ENCODE measurements around the gene ALOXE3. TPM values are rescaled to one million over a fixed set of nuclear protein-coding genes. Genes with fewer than 3 reads are reported as not detected.

ALOXE3 gene
- total RNA-seq (2014; rRNA removed; shearing (Covaris generic)), result not detected in 2 replicates

DNA sequence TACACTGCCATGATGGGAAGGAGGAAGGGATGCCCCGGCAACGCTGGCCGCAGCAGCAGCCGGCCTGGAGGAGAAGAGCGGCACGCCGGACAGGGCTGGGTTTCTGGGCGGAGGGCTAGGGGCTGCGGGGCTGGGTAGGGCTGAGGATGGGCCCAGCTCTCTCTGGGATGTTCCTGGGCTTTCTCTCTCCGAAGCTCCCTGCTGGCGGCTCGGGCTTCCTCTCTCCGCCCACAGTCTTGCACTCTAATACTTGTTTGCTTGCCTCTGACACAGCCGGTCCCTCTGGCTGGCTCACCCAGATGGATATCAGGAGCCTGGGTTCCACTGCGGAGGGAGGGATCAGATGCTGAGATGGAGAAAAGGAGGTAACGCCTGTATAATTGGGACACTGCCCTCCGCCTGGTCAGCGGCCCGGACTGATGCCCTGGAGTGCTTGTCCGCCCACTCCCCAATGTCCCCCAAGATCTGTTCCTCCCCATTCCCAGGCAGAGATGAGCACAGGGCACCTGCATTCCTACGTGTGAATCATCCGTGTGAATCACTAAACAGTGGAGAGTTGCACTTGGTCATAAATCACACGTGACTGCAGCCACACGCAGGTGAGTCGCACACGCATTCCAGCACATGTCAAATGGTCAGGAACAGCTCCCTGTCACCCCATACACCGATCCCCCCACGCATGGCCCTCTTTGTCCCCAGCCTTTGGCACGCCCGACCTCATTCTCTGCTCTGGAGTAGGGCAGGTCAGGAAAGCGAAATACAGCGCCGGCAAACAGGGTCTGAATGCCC, at the start of gene ALOXE3:
Gene ALOXE3, minus strand, starts transcription at position 535 of the 789 bp plus-strand sequence. Its CDS starts 524 bp downstream, at position 11.
- peaks cover 28% of the 10 kb centered on the region for H3K4me1 ChIP-seq (replicated peaks)
- H3K4me3 ChIP-seq, result peak within 1 kb of the TSS; percentile 39
- peak in 1 of 2 experiments; percentile 60 for DNase-seq (ENCODE audit: low read depth in 1 of 2, low spot score in 2 of 2)
- H3K36me3 ChIP-seq, result no peaks in the 10 kb centered on the region
- H3K9me3 ChIP-seq (replicated peaks), result no peaks in the 10 kb centered on the region
- peak within 1 kb of the TSS; percentile 36 for H3K27ac ChIP-seq
- peaks cover 12% of the 10 kb centered on the region for H3K27me3 ChIP-seq (replicated peaks)

DNA sequence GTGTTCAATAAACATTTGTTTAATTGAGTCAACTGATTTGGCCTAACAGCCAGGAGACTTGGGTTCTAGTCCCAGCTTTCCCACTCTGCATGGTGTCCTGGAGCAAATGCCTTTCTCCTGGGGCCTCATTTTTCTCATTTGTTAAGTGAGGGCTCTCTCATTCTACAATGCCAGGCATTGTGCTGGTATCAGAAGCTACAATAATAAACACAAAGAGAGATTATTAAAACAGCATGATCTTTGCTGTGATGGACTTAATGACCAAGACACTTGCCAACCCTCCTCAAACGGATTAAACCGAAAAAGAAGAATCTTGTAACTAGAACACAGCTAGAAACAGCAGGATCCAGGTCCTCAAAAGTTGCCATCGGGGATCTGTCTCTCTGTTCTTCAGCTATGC, 49.2 kb upstream of the ALOXE3 start:
- H3K9me3 ChIP-seq (replicated peaks), result no peaks in the 10 kb centered on the region
- H3K4me1 ChIP-seq (replicated peaks), result peaks cover 20% of the 10 kb centered on the region
- no peak overlapping the region for H3K4me3 ChIP-seq
- no peak overlapping the region for H3K27ac ChIP-seq
- peaks cover 2% of the 10 kb centered on the region for H3K36me3 ChIP-seq
- DNase-seq (ENCODE audit: low read depth in 1 of 2, low spot score in 2 of 2), result no peak
- no peaks in the 10 kb centered on the region for H3K27me3 ChIP-seq (replicated peaks)

DNA sequence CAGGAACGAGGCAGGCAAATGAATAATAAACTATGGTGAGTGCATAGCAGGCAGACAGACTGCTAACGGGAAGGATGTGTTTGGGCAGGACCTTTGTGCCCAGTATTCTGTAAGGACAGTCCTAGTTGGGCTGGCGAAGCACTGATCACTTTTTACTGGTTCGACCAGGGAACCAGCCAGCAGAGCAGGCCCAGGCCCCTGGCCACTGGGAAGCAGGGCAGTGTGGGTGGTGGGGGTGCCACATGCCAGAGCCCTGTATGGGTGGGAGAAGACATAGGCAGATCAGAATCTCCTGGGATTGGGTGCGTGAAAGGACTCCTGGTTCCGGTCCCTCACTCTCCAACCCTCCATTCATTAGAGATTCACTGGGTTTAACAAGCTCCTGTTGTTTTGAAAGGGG, 48.4 kb upstream of the ALOXE3 start:
- Histone ChIP-seq H3K36me3 (peaks cover 9% of the 10 kb centered on the region), H3K27ac (no peak overlapping the region)

DNA sequence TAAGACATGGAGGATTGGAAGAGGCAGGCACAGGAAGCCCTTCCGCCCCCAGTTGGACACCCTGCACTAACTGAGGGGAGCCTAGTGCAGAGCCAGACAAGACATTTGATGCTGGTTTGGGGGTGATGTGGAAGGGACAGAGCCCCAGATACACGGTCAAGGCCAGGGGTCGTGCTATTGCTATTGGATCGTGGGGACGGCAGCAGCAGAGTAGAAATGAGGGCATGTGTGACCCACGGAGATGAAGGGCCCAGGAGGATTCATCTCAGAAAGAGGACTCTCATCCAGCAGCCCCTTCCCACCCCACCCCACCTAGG, 46.5 kb upstream of the ALOXE3 start:
- Histone ChIP-seq H3K9me3 (replicated peaks) (no peaks in the 10 kb centered on the region), H3K36me3 (peaks cover 23% of the 10 kb centered on the region), H3K27ac (no peak overlapping the region), H3K4me3 (no peak overlapping the region), H3K27me3 (replicated peaks) (no peaks in the 10 kb centered on the region), H3K4me1 (replicated peaks) (peaks cover 32% of the 10 kb centered on the region)
- no peak for DNase-seq (ENCODE audit: low read depth in 1 of 2, low spot score in 2 of 2)

More for the DNA sequence above, 48.4 kb upstream of the ALOXE3 start:
- DNase-seq (ENCODE audit: low read depth in 1 of 2, low spot score in 2 of 2), result no peak
- Histone ChIP-seq H3K4me3 (no peak overlapping the region), H3K27me3 (replicated peaks) (no peaks in the 10 kb centered on the region), H3K9me3 (replicated peaks) (no peaks in the 10 kb centered on the region), H3K4me1 (replicated peaks) (peaks cover 28% of the 10 kb centered on the region)

DNA sequence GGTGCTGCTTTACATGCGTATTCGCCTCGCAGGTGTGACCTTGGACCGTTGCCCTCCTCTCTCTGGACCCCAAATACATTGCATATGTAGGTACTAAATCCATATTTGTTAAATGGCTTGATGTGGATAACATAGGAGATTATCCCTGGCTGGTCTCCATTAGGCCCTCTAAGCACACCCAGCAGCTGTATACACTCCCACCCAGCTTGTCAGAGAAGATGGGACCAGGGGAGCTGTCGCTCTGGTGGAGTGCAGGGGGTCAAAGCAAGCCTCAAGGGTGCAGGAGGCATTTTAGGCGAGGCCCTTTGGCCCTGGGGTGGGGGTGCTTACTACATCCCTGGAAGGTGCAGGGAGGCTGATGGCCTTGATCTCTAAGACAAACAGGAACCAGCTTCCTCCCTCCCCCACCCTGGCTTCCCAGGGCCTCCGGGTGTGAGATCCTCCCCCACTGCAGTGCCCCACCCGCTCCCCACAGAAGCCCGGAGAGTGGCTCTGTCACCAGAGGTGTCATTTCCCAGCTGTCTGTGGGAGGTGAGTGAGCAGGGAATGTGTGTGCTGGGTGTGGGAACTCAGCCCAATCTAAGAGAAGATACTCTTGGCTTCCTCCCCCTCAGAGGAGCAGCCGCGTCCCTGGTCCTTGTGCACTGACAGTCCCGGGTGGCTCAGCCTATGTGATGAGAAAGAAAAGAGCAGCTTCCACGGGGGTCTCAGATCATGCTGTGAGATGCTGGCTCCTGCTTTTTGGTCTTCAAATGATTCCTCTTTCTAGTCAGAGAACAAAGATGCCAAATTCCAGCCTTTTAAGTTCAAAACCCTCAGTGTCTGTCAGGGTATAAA, 45.9 kb upstream of the ALOXE3 start:
- Histone ChIP-seq H3K9me3 (replicated peaks) (no peaks in the 10 kb centered on the region), H3K27me3 (replicated peaks) (no peaks in the 10 kb centered on the region), H3K4me1 (replicated peaks) (peaks cover 32% of the 10 kb centered on the region), H3K4me3 (no peak overlapping the region), H3K36me3 (peaks cover 29% of the 10 kb centered on the region), H3K27ac (no peak overlapping the region)
- DNase-seq (ENCODE audit: low read depth in 1 of 2, low spot score in 2 of 2), result peak; percentile 20 to 58

DNA sequence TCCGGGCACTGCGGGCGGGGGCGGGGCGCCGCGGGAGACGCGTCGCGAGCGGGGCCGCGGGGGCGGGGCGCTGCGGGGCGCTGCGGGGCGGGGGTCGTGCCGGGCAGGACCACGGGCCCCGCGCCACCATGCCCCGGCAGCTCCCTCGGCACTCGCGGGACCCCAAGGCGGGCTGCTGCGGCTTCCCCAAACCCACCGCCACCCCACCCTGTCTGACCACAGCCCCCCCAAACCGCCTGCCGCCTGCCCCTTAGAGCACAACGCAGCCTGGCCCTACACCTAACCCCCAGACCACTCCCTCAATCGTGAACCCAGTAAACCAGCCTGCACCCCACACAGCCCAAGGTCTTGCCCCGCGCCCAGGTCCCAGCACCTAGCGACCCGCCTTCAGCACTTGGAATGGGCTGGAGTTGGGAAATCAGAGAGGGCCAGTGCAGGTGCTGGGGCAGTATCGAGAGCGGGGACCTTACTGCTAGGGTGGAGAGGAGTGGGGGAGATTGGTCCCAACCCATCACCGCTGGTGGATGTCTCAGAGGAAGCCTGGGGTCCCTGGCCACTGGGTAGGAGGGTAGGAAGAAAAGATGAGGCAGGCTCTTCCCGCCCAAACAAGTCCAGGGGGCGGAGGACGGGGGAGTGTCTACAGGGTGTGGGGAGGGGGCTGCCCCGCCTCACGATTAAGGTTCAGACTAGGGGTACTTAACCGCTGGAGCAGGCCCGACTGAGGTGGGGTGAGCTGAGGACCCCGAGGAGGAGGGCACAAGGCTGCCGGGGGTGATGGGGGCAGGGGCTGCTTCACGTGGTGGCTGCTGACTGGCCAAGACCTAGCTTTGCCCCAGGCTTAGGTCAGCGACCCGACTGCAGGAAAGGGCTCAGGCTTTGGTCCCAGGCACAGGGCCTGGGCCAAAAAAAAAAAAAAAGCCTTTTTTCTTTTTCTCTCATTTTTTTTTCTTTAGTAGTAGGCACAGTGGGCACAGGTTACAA, 45.0 kb upstream of the ALOXE3 start:
- Histone ChIP-seq H3K9me3 (replicated peaks) (no peaks in the 10 kb centered on the region), H3K27me3 (replicated peaks) (no peaks in the 10 kb centered on the region), H3K36me3 (peaks cover 34% of the 10 kb centered on the region), H3K4me3 (peak overlapping the region; percentile 100), H3K27ac (peak overlapping the region; percentile 95), H3K4me1 (replicated peaks) (peaks cover 37% of the 10 kb centered on the region)
- DNase-seq (ENCODE audit: low read depth in 1 of 2, low spot score in 2 of 2), result peak in 1 of 2 experiments; percentile 13

DNA sequence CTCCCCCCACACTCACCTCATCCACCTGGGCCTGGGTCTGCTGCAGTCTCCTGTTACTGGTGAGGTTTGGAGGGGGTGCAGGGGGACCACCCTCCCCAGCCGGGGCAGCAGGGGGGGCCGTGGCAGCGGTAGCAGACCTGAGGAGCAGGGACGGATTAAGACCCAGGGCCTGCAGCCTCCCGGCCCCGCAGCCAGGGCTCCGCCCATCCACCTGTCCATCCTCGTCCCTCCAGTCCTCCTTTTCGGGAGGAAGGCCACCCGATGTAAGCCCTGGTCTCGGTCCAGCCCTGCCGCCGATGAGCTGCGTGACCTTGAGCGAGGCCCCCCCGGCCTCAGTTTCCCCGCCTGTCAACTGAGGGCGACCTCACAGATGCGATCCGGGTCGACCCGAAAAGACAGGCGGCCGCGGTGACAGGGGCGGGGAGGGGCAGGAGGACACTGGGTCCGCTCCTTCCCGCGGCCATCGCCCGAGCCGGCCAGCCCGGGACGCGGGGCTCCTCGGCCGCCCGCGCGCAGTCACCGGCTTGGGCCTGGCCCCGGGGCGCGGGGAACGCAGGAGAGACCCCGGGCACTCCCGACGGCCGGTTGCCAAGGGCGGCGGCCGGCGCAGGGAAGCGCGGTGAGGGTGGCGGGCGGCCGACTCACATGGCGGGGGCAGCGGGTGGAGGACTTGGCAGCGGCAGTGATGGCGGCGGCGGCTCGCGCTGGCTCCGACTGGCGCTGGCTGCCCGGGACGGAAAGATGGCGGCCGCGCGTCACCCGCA, 44.1 kb upstream of the ALOXE3 start, which contains the start of gene VAMP2:
Gene VAMP2, minus strand, starts transcription at position 716 of the 764 bp plus-strand sequence. Its CDS starts 69 bp downstream, at position 647.
- DNase-seq (ENCODE audit: low read depth in 1 of 2, low spot score in 2 of 2), result peak; percentile 38 to 67
- peaks cover 37% of the 10 kb centered on the region for H3K4me1 ChIP-seq (replicated peaks)
- no peaks in the 10 kb centered on the region for H3K9me3 ChIP-seq (replicated peaks)
- H3K27me3 ChIP-seq (replicated peaks), result no peaks in the 10 kb centered on the region
- peak within 1 kb of the TSS; percentile 95 for H3K27ac ChIP-seq
- H3K4me3 ChIP-seq, result peak within 1 kb of the TSS; percentile 100
- H3K36me3 ChIP-seq, result peaks cover 40% of the 10 kb centered on the region

DNA sequence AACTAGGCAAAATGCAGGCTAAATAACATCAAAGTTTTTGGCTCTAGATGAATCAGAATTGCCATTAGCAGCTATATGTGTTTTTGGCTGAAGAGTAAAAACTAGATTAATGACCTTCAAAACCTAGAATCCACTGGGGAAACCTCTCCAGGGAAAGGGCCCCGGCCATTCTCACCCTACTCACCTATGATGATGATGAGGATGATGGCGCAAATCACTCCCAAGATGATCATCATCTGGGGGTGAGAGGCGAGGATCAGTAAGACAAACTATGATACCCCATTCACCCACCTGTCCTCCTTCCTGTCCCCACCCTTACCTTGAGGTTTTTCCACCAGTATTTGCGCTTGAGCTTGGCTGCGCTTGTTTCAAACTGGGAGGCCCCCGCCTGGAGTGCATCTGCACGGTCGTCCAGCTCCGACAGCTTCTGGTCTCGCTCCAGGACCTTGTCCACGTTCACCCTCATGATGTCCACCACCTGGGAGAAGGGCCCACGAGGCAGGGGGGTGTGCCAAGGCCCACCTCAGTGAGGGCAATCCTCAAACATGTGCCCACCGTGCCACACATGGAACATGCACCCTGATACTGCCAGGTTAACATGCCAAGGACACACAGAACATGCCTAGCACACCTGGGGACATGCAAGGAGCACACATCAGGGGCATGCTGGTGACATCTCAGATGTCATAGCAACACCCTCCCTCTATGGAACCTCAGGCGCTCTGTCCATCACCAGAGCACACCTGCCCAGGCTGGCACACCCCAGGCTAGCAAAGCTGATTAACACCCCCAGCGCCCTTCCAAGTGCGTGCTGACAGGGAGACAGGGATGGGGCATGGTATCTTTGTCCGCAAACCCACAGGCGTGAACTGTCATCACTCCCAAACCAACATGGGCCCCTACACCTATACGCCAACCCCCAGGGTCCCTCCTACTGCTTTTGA, 43.2 kb upstream of the ALOXE3 start:
- peak overlapping the region; percentile 100 for H3K4me3 ChIP-seq
- peaks cover 40% of the 10 kb centered on the region for H3K36me3 ChIP-seq
- peaks cover 42% of the 10 kb centered on the region for H3K4me1 ChIP-seq (replicated peaks)
- H3K9me3 ChIP-seq (replicated peaks), result no peaks in the 10 kb centered on the region
- DNase-seq (ENCODE audit: low read depth in 1 of 2, low spot score in 2 of 2), result peak in 1 of 2 experiments; percentile 36
- no peak overlapping the region for H3K27ac ChIP-seq
- H3K27me3 ChIP-seq (replicated peaks), result no peaks in the 10 kb centered on the region

DNA sequence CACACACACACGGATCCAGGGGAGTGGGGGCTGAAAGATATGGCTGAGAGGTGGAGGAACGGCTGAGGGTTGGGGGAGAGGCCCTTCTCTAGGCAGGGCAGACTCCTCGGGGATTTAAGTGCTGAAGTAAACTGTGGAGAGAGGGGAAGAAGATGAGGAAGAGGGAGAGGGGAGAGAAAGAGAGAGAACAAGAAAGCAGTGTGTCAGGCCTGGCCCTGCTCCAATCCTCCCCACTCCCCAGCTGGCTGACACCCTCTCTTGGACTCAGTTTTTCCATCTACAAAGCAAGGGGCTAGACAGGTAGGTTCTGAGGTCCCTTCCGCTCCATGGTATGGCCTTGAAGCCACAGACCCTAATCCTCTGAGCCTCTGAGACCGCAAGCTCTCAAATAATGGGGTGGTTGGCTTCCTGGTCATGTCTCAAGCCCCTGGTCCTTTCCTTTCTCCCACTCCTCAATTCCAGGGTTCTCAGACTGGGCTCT, 42.5 kb upstream of the ALOXE3 start:
- Histone ChIP-seq H3K27ac (no peak overlapping the region), H3K9me3 (replicated peaks) (no peaks in the 10 kb centered on the region), H3K4me1 (replicated peaks) (peaks cover 45% of the 10 kb centered on the region), H3K4me3 (no peak overlapping the region), H3K27me3 (replicated peaks) (no peaks in the 10 kb centered on the region), H3K36me3 (peaks cover 40% of the 10 kb centered on the region)
- no peak for DNase-seq (ENCODE audit: low read depth in 1 of 2, low spot score in 2 of 2)

DNA sequence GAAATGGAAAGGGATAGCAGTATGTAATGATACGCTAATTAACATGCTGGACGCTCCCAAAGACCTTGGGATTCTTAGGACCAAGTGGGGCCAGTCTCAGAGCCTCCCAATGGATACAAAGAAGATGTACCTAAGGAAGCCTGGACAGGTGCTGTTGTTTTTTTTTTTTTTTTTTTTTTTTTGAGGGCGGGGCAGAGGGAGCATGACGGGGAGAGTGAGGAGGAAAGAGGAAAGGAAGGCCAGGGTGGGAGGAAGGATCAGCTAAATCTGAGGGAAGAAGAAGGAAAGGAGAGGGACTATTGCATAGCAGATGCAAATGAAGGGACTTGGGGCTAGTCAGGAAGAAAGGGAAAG, 41.9 kb upstream of the ALOXE3 start:
- H3K27ac ChIP-seq, result no peak overlapping the region
- H3K4me1 ChIP-seq (replicated peaks), result peaks cover 51% of the 10 kb centered on the region
- H3K36me3 ChIP-seq, result peaks cover 40% of the 10 kb centered on the region
- DNase-seq (ENCODE audit: low read depth in 1 of 2, low spot score in 2 of 2), result no peak
- no peaks in the 10 kb centered on the region for H3K27me3 ChIP-seq (replicated peaks)
- H3K4me3 ChIP-seq, result no peak overlapping the region
- no peaks in the 10 kb centered on the region for H3K9me3 ChIP-seq (replicated peaks)

DNA sequence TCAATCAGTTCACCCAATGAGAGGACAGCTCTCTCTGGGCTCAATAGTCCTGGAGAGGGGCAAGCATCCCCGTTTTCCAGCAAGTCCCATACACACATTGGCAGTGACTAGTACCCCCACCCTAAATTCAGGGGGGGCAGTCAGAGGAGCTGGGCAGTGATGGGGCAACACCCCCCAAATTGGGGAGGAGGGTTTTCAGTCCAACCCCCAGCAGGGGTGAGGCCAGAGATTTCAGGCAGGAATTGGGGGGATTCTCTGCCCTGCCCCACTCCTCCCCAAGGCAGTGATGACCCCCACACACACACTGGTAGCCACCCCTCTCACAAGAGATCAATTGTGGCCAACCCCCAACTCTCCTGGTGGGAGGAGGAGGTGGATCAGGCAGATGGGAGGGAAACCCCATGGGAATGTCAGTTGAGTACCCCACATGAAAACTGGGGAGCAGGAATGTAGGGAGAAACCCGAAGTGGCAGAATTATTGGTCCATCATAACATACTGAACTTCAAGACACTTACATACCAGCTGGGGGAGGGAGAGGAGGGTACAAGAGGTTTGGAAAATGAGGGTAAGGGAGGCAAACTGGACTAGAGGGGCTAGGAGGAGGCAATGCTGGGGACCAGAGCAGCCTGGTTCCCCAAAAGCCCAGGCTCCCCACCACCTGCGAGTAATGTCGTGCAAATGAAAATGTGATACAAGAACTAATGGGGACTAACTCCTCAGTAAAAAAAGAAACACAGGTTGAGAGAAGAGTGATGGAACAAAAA, 41.3 kb upstream of the ALOXE3 start:
- Histone ChIP-seq H3K4me1 (replicated peaks) (peaks cover 55% of the 10 kb centered on the region), H3K27ac (no peak overlapping the region)

More for the DNA sequence above, 41.3 kb upstream of the ALOXE3 start:
- H3K36me3 ChIP-seq, result peaks cover 40% of the 10 kb centered on the region
- no peak overlapping the region for H3K4me3 ChIP-seq
- DNase-seq (ENCODE audit: low read depth in 1 of 2, low spot score in 2 of 2), result no peak
- no peaks in the 10 kb centered on the region for H3K9me3 ChIP-seq (replicated peaks)
- no peaks in the 10 kb centered on the region for H3K27me3 ChIP-seq (replicated peaks)
